Activated T-helper 1 cell treated with anti-CD3 and anti-CD28 coated beads, Interleukin-12 subunit alpha, Interleukin-12 subunit beta, Interleukin-2, Interleukin-4 antibody, amounts not matched to agents 30 ng/mL and 10 ng/mL and 1 ng/mL, durations not matched to agents 14 hours and 24 hours and 36 hours (primary cell): Measurements from ENCODE around the gene RANBP3. TPM values are rescaled to one million over a fixed set of nuclear protein-coding genes. Genes with fewer than 3 reads are reported as not detected.

ENCODE experiments used
- DNase-seq: peaks from one replicate; pipeline ENCODE4 v3.0.0; 2021; ENCODE audit warnings: low spot score
- H3K27ac Mint-ChIP-seq: one replicate; pipeline ENCODE4 v1.8.0; 2021; ENCODE audit warnings: mild to moderate bottlenecking, mixed read lengths
- H3K27me3 Mint-ChIP-seq: one replicate; pipeline ENCODE4 v1.8.0; 2022; ENCODE audit warnings: mild to moderate bottlenecking, moderate library complexity, mixed read lengths; ENCODE audit not compliant: insufficient read depth
- H3K36me3 Mint-ChIP-seq: one replicate; pipeline ENCODE4 v1.8.0; 2021; ENCODE audit warnings: low read depth, mixed read lengths
- H3K4me1 Mint-ChIP-seq: one replicate; pipeline ENCODE4 v1.8.0; 2021; ENCODE audit warnings: low read depth, mixed read lengths
- H3K4me3 Mint-ChIP-seq: one replicate; pipeline ENCODE4 v1.8.0; 2021; ENCODE audit warnings: mild to moderate bottlenecking, moderate library complexity, mixed read lengths
- H3K9me3 Mint-ChIP-seq: one replicate; pipeline ENCODE4 v1.8.0; 2021; ENCODE audit warnings: mixed read lengths
- intact Hi-C: fragments of 100-400 bp; cut with micrococcal nuclease; formaldehyde crosslinking; loops from one replicate; pipeline ENCODE4 v1.15.1; 2024
- total RNA-seq: library from RNA; stranded (reverse); gene quantifications from 2 replicates; pipeline ENCODE4 v1.2.3, GENCODE V29; 2022

Gene RANBP3
- total RNA-seq, 1 donor from 2014 or later, result 122 TPM

DNA sequence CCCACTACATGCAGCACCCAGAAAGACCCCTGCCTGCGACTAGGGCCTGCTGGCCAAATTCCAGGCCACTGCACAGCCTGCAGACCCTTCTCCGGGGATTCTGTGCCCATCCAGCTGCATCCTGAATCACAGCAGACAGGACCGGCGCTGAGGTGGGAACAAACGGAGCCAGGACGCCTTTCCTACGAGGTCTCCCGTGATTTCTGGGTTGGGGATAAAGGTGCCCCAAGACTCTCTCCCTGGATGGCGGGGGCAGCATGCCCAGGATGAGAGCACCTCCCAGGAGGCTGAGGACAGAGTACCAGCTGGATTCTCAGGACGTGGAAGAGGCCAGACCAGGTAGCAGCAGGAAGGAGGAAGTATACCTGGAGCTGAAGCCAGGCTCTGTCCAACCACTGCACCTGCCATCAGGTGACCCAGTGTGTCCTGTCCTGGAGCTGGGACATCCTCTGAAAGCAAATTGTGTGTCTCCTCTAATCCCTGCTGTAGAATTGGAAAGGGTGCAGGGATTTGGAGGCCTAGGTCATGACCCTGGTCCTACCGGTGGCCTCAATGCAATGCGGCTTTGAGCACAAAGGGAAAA is 104.2 kb downstream of the RANBP3 start:
- DNase-seq, result no peak
- H3K27ac Mint-ChIP-seq, result no peak overlapping the region
- H3K4me3 Mint-ChIP-seq, result no peak overlapping the region
- no peaks in the 10 kb centered on the region for H3K4me1 Mint-ChIP-seq
- intact Hi-C loops, result no loop called here
- no peaks in the 10 kb centered on the region for H3K27me3 Mint-ChIP-seq
- H3K9me3 Mint-ChIP-seq, result no peaks in the 10 kb centered on the region
- H3K36me3 Mint-ChIP-seq, result no peaks in the 10 kb centered on the region

DNA sequence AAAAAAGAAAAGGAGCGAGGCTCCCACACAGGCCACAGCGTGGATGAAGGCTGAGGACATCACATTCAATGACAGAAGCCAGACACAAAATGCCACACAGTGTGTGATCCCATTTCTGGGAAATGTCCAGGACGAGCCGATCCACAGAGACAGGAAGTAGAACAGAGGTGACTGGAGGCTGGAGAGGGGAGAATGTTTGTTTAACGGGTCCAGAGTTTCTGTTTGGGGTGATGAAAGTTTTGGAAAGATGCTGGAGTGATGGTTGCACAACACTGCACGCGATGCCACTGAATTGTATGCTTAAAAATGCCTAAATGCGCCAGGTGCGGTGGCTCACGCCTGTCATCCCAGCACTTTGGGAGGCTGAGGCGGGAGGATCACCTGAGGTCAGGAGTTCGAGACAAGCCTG is 107.0 kb downstream of the RANBP3 start:
- no peak overlapping the region for H3K4me3 Mint-ChIP-seq

DNA sequence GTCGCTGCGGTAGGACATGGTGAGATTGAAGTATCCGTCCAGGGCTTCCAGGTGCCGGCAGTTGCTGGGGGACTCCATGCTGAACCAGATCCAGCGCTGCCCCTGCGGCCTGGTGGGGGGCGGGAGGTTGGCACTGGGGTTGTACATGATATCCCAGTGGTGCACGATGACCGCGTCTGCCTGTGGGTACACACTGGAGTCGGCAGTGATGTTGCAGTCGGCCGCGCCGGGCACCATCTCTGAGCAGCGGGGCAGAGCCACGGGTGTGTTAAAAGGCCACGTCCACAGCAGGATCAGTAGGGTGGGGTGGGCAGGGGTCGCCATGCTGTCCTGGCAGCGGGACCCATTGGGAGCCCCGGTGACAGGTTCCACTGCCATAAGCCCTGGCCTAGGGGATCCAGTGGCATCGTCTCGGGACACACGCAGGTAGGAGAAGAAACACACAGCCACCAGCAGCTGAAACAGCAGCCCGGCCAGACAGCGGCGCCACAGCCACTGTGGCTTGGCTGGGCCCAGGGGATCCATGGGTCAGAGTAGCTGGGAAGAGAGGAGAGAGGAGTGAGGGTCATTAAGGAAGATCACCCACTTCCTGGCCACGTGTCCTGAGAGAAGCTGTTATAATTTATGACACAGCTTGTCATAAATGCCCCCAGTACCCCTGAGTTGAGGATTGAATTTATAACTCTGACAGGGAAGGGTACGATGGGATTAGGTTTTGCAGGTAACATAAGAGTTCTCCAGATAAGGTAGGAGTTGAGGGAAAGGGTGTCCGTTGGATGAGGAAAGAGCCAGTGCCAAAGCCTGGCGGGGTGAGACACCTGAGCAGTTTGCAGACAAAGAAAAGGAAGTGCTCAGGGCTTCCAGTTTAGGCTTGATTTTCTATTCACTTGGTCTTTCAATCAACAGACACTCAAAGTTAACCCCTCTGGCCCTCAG is 110.5 kb downstream of the RANBP3 start:
- Mint-ChIP-seq H3K27me3 (no peaks in the 10 kb centered on the region), H3K36me3 (no peaks in the 10 kb centered on the region), H3K9me3 (no peaks in the 10 kb centered on the region), H3K4me1 (no peaks in the 10 kb centered on the region), H3K4me3 (no peak overlapping the region), H3K27ac (no peak overlapping the region)
- DNase-seq, result no peak
- intact Hi-C loops, result no loop called here

More for the DNA sequence above, 107.0 kb downstream of the RANBP3 start:
- DNase-seq, result no peak
- Mint-ChIP-seq H3K27ac (no peak overlapping the region), H3K36me3 (no peaks in the 10 kb centered on the region), H3K4me1 (no peaks in the 10 kb centered on the region), H3K27me3 (no peaks in the 10 kb centered on the region), H3K9me3 (no peaks in the 10 kb centered on the region)
- intact Hi-C loops, result no loop called here

Other genes starting within 250 kb of the RANBP3 start
- gene PRR22, start 193.4 kb downstream of the RANBP3 start, total RNA-seq, result 7.4 and 9.2 TPM in 2 replicates
- gene DUS3L, start 187.0 kb downstream of the RANBP3 start, total RNA-seq, result 85.9 and 87.1 TPM in 2 replicates
- gene NRTN, start 173.1 kb downstream of the RANBP3 start, total RNA-seq, result 0.23 and 0.44 TPM in 2 replicates
- gene FUT6, start 138.4 kb downstream of the RANBP3 start, total RNA-seq, result not detected in 2 replicates
- gene FUT3, start 126.7 kb downstream of the RANBP3 start, total RNA-seq, result not detected in 2 replicates
- not detected in 2 replicates for gene FUT5, start 107.6 kb downstream of the RANBP3 start, total RNA-seq
- gene NDUFA11, start 74.3 kb downstream of the RANBP3 start, total RNA-seq, result 230 and 243 TPM in 2 replicates
- gene VMAC, start 73.3 kb downstream of the RANBP3 start, total RNA-seq, result 3.5 and 4.2 TPM in 2 replicates
- 3.4 and 3.6 TPM in 2 replicates for gene CAPS, start 63.9 kb downstream of the RANBP3 start, total RNA-seq
- gene RFX2, start 132.4 kb upstream of the RANBP3 start, total RNA-seq, result 9.2 and 10.2 TPM in 2 replicates
- not detected in 2 replicates for gene ACSBG2, start 157.5 kb upstream of the RANBP3 start, total RNA-seq